ENCODE data around the gene CRISPLD2. TPM values are rescaled to one million over a fixed set of nuclear protein-coding genes. Genes with fewer than 3 reads are reported as not detected.

The CRISPLD2 gene
- total RNA-seq, 1 donor from 2014 or later, result 0.53 TPM

GRCh38 chr16:84928679-84929420 is 109.1 kb downstream of the CRISPLD2 start:
- TF ChIP-seq, protein P1, sequence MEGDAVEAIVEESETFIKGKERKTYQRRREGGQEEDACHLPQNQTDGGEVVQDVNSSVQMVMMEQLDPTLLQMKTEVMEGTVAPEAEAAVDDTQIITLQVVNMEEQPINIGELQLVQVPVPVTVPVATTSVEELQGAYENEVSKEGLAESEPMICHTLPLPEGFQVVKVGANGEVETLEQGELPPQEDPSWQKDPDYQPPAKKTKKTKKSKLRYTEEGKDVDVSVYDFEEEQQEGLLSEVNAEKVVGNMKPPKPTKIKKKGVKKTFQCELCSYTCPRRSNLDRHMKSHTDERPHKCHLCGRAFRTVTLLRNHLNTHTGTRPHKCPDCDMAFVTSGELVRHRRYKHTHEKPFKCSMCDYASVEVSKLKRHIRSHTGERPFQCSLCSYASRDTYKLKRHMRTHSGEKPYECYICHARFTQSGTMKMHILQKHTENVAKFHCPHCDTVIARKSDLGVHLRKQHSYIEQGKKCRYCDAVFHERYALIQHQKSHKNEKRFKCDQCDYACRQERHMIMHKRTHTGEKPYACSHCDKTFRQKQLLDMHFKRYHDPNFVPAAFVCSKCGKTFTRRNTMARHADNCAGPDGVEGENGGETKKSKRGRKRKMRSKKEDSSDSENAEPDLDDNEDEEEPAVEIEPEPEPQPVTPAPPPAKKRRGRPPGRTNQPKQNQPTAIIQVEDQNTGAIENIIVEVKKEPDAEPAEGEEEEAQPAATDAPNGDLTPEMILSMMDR (IDR thresholded peaks at IDR 0.05; ENCODE audit: insufficient read depth, low read length, severe bottlenecking), result no peak
- FAIRE-seq (no peak), DNase-seq (ENCODE audit: low read depth) (no peak)
- H3K4me3 ChIP-seq (ENCODE audit: low read depth, low read length), result no peak overlapping the region
- no peaks in the 10 kb centered on the region for H3K36me3 ChIP-seq (ENCODE audit: control insufficient read depth, insufficient read depth, low read length)
- peaks cover 4% of the 10 kb centered on the region for H3K27me3 ChIP-seq (ENCODE audit: control insufficient read depth, insufficient read depth, low read length)

DNA sequence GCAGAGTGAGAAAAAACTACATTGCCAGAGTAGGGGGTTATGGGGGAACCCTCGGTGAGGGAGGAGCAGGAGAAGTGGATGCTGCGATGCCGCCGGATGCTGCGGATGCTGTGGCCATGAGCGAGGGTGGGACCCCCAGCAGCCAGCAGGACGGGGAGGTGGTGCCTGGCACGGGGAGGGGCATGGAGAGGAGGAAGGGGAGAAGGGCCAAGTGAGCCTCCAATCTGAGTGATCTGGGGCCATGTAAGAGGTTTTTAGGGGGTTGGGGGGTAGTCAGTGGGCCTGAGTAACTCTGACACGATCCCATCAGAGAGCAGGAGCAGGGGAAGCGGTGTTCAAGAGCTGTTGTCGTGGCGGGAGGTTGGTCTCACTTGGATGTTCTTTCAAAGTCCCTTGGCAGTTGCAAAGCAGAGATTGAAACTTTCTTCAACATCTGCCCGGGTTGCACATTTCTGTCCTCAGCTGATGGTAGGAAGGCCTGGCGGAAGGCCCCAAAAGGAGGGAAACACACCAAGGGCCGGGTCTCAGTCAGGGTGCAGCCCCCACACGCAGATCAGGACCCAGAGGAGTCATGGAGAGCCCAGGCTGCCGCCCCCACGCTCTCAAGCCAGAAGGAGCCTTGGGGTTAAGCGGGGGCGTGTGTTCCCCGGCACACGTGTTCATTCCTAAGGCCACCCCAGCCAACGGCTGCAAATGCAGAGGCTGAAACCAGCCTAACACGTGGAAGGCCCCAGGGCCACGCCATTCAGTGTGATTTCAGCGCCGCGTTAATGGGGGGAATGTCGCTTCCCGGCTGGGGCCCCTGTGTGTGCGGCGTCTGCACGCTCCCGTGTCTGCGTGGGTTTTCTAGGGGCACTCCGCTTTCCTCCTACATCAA is 109.9 kb downstream of the CRISPLD2 start:
- DNase-seq (ENCODE audit: low read depth) (no peak), FAIRE-seq (no peak)
- H3K4me3 ChIP-seq (ENCODE audit: low read depth, low read length), result no peak overlapping the region
- no peaks in the 10 kb centered on the region for H3K36me3 ChIP-seq (ENCODE audit: control insufficient read depth, insufficient read depth, low read length)
- H3K27me3 ChIP-seq (ENCODE audit: control insufficient read depth, insufficient read depth, low read length), result peaks cover 2% of the 10 kb centered on the region
- TF ChIP-seq, protein P1 (IDR thresholded peaks at IDR 0.05; ENCODE audit: insufficient read depth, low read length, severe bottlenecking), result no peak

DNA sequence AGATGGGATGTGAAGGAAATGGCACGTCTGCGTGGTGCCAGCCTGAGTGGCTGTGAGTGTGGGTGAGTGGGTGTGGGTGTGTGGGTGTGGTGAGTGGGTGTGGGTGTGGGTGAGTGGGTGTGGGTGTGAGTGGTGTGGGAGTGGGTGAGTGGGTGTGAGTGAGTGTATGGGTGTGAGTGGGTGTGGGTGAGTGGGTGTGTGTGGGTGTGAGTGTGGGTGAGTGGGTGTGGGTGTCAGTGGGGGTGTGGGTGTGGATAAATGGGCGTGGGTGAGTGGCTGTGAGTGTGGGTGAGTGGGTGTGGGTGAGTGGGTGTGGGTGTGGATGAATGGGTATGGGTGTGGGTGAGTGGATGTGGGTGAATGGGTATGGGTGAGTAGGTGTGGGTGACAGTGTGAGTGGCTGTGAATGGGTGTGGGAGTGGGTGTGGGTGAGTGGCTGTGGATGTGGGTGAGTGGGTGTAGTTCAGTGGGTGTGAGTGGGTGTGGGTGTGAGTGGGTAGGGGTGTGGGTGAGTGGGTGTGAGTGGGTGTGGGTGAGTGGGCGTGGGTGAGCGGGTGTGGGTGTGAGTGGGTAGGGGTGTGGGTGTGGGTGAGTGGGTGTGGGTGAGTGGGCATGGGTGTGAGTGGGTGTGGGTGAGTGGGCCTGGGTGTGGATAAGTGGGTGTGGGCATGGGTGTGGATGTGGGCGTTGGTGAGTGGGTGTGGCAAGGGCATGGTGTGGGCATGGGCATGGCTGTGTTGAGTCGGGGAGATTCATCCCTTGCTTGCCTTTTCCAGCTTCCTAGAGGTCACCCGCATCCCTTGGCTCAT is 110.7 kb downstream of the CRISPLD2 start:
- H3K4me3 ChIP-seq (ENCODE audit: low read depth, low read length), result no peak overlapping the region
- no peak for FAIRE-seq
- H3K27me3 ChIP-seq (ENCODE audit: control insufficient read depth, insufficient read depth, low read length), result peaks cover 2% of the 10 kb centered on the region
- no peak for DNase-seq (ENCODE audit: low read depth)
- H3K36me3 ChIP-seq (ENCODE audit: control insufficient read depth, insufficient read depth, low read length), result no peaks in the 10 kb centered on the region
- TF ChIP-seq, protein P1 (IDR thresholded peaks at IDR 0.05; ENCODE audit: insufficient read depth, low read length, severe bottlenecking), result no peak

DNA sequence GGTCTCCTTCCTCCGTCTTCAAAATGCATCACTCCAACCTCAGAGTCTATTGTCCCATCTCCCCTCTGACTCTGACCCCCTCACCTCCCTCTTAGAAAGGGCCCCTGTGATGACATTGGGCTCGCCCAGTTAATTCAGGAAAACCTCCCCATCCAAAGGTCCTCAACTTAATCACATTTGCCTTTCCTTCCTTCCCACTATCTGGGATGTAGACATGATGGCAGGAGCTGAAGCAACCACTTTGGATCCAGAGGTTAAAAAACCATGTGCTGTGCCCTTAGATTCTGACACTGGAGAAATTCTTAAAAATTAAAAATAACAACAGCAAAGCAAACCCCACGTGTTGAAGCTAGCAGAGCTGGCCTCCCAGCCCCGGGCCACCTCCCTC is 111.3 kb downstream of the CRISPLD2 start:
- Histone ChIP-seq H3K4me3 (ENCODE audit: low read depth, low read length) (no peak overlapping the region), H3K27me3 (ENCODE audit: control insufficient read depth, insufficient read depth, low read length) (peaks cover 2% of the 10 kb centered on the region), H3K36me3 (ENCODE audit: control insufficient read depth, insufficient read depth, low read length) (no peaks in the 10 kb centered on the region)
- TF ChIP-seq, protein P1 (IDR thresholded peaks at IDR 0.05; ENCODE audit: insufficient read depth, low read length, severe bottlenecking), result no peak
- DNase-seq (ENCODE audit: low read depth) (no peak), FAIRE-seq (no peak)

DNA sequence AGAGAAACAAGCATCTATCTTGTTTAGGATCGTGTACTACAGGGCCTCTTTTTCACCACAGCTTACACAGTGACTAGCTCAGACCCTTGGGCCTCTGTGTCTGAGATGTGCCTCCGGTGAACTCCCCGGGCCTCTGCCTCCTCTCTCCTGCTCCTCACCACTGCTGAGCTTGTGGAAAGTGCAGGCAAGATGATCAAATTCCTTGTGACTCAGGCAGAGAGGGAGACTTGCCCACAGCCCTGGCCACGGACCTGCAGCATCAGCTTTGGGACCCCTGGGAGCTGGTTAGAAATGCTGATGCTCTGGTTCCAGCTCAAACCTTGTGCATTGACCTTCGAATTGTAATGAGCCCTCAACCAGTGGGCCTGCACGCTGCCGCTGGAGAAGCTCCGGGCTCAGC is 111.7 kb downstream of the CRISPLD2 start:
- H3K36me3 ChIP-seq (ENCODE audit: control insufficient read depth, insufficient read depth, low read length), result no peaks in the 10 kb centered on the region
- DNase-seq (ENCODE audit: low read depth) (no peak), FAIRE-seq (no peak)
- H3K27me3 ChIP-seq (ENCODE audit: control insufficient read depth, insufficient read depth, low read length), result peaks cover 2% of the 10 kb centered on the region
- no peak overlapping the region for H3K4me3 ChIP-seq (ENCODE audit: low read depth, low read length)
- TF ChIP-seq, protein P1 (IDR thresholded peaks at IDR 0.05; ENCODE audit: insufficient read depth, low read length, severe bottlenecking), result no peak

Data from bronchial epithelial cell (primary cell).